Lower leg skin (tissue), 3 donors: ENCODE measurements around the gene AP3S1.

ENCODE experiments used
- POLR2A ChIP-seq, 2 donors: fragments of 450-650 bp; IDR thresholded peaks; one replicate each; pipeline ENCODE4 v1.6.1; 2016 to 2017; ENCODE audit warnings: antibody characterized with exemption in 2 of 2, mild to moderate bottlenecking in 1 of 2, moderate library complexity in 1 of 2
- TF ChIP-seq, protein P1 (sequence below), 3 donors: fragments of 450-650 bp; IDR thresholded peaks; one replicate each; pipeline ENCODE4 v1.5.1; 2016; ENCODE audit warnings: antibody characterized with exemption in 3 of 3, mild to moderate bottlenecking in 3 of 3, moderate library complexity in 2 of 3

- TF ChIP-seq, protein P1, sequence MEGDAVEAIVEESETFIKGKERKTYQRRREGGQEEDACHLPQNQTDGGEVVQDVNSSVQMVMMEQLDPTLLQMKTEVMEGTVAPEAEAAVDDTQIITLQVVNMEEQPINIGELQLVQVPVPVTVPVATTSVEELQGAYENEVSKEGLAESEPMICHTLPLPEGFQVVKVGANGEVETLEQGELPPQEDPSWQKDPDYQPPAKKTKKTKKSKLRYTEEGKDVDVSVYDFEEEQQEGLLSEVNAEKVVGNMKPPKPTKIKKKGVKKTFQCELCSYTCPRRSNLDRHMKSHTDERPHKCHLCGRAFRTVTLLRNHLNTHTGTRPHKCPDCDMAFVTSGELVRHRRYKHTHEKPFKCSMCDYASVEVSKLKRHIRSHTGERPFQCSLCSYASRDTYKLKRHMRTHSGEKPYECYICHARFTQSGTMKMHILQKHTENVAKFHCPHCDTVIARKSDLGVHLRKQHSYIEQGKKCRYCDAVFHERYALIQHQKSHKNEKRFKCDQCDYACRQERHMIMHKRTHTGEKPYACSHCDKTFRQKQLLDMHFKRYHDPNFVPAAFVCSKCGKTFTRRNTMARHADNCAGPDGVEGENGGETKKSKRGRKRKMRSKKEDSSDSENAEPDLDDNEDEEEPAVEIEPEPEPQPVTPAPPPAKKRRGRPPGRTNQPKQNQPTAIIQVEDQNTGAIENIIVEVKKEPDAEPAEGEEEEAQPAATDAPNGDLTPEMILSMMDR (IDR thresholded peaks at IDR 0.05), result no peak
- no peak for TF ChIP-seq POLR2A (IDR thresholded peaks at IDR 0.05)
Measured at GRCh38 chr5:115895821-115896220, 54.1 kb downstream of the AP3S1 start.
